NCI-H146 treated with DMSO at 0.1 percent for 48 hours (cell line): ENCODE results near the gene PKNOX2.

Source experiments
- DNase-seq: peaks from one replicate; lab custom pipeline; 2025; ENCODE audit not compliant: unreplicated experiment; lab: John Stamatoyannopoulos, UW

The PKNOX2 gene

DNA sequence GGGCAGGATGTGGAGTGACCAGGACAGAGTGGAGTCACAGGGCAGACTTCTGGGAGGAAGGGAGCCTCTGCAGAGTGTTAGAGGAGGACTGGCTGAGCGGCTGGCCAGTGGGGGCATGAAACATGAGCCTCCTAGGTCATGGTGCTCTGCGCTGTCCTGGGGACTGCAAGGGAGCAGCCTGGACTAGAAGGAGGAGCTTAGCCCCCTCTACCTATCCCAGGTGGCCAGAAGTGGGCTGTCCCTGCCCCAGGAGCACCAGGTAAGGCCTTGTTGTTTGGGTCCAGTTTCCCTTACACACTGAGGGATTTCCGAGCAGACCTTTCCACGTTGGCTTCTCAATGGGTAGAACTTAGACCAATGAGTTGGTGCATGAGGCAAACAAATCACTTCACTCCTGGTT, 7.4 kb downstream of the PKNOX2 start:
- DNase-seq = no peak

DNA sequence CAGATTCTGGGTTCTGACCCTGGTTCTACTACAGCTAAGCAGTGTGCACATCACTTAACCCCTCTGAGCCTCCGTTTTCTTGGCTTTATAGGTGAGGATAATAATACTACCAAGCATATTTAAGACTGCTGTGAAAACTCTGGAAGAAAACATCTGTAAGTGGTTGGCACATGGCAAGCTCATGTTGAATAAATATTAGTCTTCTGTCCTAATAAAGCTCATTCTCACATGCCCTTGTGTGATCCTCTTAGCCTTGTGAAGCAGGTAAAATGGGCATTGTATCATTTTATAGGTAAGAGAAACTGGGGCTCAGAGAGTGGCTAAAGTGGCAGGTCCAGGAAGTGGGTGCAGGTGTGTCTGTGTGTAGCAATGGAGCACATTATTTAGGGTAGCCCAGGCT, 8.5 kb downstream of the PKNOX2 start:
- DNase-seq = no peak

DNA sequence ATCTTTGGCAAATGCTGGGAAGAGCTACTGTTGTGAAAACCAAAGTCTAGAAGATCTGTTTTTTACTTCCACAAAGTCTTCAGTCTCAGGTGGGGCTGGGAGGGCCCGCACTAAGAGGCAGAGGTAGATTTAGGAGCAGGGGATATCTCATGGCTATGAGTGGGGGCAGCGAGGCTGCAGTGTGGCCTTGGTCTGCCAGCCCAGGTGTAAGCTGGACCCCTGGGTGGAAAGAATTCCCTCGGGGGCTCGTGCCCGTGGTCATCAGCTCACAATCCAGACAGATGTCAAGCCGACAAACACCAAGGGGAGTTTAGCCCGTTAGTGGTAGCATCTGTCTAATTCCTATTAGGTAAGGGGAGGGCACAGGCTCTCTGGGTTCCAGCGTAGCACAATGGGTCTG, 9.0 kb downstream of the PKNOX2 start:
- DNase-seq = no peak

DNA sequence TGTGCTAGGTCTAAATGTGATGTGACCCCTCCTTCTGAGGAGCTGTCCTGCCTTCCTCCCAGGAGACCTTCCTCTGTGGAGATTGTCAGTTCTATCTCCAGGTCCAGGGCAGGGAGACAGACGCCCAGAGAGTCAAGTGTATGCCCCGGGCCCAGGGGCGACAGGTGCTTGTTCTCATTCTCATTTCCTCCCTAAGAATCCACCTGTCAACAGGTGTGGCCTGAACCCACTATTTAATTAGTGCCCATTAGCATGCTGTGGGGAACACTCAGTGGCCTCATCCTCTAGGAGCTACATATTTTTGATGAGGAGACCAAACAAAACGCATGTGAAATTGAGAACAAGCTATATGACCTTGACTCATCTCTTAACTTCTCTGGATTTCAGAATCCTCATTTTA, 9.5 kb downstream of the PKNOX2 start:
- no peak for DNase-seq

DNA sequence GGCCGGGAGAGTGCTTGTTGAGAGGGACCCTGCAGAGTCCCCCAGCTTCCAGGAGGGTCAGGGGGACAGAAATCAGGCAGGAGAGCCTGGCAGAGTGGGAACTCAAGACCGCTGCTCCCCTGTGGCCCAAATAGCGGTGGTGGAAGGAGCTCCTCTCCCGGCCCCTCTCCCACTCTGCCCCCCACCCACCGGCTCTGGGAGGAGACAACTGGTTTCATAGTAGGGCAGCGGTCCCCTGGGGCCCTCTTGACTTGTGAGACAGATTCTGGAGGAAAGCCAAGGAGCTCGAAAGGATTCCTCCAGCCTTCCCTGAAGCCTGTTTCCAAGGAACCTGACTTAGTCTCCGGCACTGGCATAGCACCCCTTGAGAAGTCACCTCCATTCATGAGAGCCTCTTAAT, 10.1 kb downstream of the PKNOX2 start:
- no peak for DNase-seq

DNA sequence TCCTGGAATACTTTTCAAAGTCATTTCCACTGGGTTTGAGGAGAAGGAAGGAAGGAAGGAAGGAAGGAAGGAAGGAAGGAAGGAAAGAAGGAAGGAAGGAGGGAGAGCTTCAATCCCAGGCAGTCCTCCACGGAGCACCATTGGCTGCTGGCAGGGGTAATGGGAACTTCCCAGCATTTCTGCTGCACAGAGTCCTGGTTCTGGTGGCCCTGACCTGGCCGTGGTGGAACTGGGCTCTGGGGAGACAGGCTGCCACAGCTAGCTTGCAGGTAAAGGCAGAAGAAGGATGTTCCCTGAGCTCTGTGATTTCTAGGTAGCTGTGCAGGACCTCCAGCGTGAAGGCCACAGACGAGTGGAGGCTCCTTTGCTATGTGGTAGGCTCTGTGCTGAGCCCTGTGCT, 10.6 kb downstream of the PKNOX2 start:
- DNase-seq = no peak

DNA sequence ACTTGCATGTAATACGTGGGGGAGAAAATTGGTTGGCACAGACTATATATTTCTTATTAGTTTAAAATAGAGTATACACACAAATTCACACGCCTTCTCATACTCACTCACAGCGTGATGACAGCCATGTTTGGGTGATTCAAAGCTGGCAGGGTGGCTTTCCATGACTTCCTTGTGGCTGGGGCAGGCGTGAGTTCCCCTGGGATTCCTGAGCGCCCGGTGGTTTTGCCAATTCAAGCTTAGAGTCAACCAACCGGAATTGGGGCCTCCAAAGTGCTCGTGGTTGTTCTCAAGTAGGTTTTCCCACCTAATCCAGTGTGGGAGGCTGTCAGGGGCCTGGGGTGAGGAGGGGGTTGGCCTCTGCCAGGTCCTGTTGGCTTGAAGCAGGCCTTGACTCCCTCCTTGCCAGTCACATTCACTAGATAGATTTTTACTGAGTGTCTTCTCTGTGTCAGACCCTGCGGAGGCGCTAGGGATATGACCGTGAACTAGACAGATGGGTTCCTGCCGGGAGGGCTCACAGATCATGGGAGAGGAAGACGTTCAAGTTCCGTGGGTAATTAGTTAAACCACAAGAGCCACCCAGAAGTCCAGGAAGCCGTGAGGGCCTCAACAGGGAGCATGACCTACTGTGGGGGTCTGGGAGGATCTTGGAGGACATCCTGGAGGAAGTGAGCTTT, 11.5 kb downstream of the PKNOX2 start:
- no peak for DNase-seq

DNA sequence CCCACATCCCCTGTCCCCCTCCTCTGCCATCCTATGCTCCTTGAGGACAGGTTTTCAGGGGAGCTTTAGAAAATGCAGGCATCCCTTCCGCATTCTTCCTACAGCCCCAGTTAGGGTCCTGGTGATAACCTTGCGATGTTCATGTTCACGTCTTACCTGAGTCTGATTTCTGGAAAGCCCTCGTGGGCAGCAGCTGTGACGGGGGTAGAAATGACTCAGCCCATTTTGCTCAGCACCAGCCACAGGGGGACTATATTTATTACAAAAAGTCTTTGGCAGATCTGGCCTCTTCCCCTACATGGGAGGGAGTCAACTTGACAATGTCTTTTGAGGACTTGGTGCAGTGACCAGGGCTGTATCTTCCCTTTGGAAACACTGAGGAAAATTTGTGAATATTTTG, 12.3 kb downstream of the PKNOX2 start:
- no peak for DNase-seq

DNA sequence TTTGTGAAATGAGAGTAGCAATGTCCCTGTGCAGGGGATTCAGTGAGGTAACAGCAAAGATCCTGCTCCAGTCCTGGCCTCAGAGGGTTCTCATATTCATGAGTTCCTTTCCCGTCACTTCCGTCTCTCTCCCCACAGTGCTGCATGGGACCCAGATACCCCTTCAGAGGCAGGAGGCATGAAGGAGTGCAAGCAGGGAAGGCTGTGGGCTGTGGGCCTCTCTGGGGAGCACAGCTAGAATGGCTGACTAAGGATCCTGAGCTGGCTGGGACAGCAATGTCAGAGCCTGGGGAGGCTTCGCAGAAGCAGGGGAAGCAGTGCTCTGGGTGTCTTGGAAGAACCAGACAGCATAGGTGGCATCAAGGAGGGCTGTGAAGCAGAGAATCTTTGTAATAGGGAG, 13.0 kb downstream of the PKNOX2 start:
- DNase-seq = no peak

DNA sequence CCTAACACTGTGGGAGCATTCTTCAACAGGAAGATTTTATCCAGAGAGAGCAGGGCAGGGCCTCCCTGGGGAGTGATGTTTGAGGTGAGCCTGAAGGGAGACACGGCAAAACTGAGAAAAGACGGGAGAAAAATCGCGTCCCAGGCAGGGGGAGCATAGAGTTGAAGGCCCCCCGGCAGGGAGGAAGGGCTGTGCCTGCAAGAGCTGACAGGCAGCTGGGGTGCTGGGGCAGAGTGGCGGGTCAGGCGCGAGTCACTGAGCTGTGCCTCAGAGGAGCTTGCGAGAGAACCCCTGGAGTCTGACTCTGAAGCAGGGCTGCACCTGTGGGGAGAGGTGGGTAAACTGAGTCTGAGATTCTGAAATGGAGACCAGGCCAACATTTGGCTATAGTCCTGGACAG, 14.8 kb downstream of the PKNOX2 start:
- no peak for DNase-seq

DNA sequence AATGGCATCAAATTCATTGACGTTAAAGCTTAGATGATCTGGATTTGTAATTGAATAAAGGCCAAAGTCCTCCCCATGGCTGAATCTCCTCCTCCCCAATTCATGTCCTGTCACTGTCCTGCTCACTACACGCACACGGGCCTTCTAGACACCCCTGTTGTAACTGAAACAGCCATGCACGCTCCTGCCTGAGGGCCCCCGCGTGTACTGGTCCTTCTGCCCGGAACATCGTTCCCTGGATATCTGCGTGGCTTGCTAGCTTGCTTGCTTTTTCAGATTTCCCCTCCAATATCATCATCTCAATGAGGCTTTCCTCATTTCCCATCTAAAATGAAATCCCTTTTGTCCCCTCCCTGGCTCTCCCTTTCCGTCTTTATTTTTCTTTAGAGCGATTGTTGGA, 15.3 kb downstream of the PKNOX2 start:
- DNase-seq = no peak

DNA sequence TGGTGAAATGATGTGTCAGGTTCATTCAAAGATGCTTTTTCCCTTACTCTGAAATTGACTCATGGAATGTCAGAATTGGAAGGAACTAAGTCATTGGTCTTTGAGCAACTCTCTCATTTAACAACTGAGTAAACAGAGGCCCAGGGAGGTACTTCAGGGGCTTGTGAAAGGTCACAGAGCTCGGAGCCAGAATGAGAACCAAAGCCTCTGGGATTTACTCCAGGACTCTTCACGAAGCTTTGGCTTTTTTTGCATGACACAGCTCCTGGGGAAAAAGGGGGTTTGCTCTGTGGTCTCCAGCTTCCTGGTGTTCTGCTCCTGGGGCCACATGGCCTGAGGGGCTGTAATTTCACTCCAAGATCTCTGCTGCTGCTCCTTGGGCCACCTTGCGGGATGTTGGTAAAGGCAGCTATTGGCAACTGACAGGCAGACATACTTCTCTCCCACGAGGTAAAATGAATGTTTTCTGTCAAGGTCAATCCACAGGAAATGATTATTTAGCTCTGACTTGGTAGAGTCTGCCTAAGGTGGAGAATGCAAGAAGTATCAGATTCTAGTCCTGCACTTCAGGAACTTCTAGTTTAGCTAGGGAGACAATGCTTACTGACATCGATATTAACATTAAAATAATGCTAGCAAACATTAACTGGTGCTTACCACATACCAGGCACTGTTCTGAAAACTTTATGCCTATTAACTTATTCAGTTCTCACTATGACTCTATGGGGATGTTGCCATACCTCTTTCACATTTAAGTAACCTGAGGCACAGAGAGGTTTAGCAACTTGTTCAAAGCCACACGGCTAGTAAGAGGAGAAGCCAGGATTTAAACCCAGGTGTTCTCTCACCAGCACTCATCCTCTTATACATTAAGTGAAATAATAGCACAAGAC, 16.1 kb downstream of the PKNOX2 start:
- DNase-seq = no peak

DNA sequence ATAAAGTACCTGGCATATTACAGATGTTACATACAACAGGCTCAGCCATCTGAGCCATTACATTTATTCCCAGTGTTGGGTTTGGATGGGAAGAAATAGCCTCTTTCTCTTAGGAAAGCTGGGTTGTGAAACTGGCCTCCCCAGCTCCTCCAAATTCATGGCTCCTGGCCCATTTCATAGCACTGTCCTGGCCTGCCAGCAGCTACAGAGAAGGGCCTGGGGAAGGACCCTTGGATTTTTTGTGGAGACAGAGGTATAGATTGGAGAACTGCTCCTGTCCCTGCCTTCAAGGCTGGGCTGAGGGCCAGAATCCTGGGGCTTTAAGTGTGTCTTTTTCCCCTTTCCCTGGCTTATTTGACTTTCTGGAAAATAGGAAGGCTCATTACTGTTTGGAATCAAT, 18.0 kb downstream of the PKNOX2 start:
- DNase-seq = no peak

DNA sequence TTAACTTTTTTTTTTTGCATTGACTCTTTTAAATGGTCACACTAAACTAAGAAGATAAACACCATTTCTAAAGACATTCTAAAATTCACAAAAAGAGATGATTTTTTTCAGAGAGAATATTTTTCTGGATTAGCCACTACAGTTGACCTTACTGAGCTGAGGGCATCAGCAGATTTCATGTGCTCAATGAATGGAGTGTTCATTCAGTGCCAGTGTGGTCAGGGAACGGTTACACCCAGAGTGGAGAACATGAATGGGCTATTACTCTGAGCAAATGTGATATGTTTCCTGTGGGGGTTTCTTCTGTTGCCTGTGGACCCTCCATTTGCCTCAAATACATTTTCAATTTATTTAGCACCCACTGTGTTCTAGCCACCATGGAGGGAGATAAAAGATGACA, 19.1 kb downstream of the PKNOX2 start:
- no peak for DNase-seq

DNA sequence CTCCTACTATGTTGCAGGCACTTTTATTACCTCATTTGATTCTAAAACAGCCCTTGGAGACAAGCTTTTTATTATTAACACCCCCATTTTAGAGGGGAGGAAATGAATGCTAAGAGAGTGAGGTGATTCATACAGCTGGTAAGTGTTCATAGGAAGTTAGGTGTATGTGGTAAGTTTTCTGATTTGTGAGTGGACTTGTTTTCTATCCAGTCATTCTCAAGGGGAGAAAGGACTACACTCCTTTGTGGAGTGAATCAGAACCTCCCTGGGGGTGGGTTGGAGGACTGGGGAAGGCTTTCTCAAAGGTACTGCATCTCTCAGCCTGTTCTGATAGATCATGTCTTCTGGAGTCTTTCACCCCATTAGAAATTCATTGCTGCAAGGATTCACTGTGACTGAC, 23.5 kb downstream of the PKNOX2 start:
- DNase-seq = no peak

DNA sequence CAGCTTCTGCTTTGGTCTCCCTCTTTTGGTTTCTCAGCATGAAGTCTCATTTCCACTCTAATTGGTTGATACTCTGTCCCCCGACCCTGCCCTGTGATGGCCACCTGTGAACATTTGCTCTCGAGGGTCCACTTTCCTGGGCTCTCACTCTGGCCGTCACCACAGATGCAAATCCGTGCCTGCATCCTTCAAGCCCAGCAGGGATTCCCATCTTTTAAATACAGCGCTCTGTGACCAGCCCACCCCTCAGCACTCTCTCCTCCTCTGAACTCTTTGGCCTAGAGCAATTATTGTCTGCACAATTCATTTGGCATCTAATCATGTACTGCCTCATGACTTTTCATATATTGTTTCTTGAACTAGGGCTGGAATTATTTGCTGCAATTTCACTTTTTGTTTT, 26.0 kb downstream of the PKNOX2 start:
- no peak for DNase-seq

DNA sequence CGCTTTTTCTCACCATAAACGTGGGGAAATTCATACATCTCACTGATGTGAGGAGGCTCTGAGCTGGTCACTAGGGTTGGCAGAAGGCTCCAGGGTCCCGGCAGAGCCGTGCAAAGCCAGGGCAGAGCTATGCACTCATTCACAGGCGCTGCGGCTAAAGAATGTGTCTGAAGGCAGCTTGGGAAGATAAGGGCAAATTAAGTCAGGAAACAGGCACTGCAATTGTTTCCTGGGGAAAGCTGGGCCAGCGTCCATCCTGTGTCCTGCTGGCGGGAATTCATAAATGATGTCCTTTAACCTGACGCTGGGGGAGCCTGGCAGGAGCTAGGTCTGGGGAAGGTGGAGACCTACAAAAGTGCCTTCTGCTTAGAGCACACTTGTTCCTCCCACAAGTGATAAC, 27.6 kb downstream of the PKNOX2 start:
- no peak for DNase-seq

DNA sequence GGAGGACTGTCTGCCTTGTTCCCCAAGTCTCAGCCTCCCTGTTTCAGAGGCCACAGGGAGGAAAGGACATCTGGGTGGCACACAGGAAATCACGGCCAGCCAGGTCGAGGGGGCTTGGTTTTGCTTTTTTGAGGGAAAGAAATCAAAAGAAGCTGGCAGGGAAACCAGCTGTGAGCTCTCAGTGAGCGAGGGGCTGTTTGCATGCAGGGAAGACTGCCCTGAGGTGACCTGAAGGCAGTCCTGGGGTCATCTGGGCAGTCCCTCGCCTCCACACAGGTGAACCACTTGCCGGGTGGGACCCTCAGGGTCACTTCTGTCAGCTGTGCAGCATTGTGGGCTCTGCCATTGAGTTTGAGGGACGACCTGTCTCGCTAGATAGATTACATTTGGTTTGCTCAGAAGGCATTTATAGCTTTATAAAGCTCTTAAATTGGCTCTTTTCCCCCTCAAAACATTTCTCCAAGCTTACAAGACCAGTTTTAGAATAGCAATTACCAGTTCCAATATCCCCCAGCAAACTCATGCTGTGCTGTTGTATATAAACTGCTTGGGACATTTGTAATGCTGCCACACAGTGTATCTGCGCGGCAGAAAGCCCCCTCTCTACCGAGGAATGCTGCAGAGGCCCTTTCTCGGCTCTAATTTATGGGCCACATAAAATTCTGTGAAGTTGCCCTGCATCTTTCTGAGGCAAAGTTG, 28.3 kb downstream of the PKNOX2 start:
- no peak for DNase-seq

DNA sequence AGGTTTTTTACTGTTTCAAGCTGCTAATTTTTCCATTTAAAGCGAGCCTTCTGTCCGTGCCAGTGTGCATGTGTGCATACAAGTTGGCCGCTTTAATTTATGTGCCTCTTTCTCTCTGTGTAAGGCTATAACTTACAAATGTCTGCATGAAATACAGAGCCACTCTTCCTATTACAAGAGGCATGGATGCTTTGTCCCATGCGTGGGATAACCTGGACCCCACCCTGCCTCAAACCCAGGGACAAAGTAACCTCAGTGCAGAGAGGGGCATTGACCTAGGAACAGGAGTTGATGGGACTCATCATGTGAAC, 28.8 kb downstream of the PKNOX2 start:
- DNase-seq = no peak

DNA sequence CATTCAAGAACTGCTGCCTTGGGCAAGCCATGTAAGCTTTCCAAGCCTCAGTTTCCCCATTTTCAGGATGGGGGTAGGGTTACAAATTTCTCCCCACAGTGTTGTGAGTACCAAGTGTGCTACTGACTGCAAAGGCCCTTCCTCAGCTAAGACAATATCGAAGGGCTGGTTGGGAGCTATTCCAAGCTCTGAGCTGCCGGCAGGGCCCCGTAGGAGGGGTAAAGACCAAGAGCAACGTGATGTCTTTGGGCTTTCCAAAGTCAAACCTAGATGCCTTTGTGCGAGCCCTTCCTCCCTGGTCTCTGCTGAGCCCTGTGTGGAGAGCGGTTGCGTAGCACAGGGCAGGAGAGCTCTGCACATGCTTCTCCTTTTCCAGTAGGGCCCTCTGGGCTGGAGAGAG, 29.3 kb downstream of the PKNOX2 start:
- DNase-seq = no peak

DNA sequence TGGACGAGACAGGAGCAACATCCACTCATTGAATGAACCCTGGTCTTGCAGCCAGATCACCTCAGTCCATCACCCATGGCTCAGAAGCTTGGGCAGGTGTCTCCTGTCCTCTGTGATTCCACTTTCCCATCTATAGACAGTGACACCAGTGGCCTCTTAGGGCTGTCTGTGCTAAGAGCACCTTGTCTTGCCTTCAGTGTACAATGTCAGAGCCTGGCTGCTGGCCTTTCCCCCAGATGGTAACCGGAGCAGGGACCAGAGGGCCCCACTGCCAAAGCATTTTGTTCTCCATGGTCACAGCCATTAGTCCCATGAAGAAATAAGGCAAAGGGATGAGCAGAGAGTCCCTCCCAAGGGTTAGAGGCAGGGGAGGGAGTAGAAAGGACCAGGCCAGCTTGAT, 35.4 kb downstream of the PKNOX2 start:
- DNase-seq = no peak

DNA sequence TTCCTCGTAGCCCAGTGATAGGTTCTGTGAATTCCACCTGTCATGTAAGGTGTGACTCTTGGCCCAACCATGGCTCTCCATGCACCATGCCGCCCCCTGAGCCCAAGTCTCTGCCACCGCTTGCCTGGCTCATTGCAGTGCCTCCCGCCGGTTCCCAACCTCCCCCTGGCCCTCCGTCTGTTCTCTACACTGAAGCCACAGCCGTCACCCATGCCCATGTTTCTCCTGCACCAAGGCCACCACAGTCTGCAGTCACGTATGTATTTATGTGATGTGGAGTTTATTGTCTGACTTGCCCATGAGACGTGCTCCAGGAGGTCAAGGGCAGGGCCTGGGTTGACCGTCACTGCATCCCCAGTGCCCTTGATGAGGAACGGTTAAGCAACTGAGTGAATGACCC, 35.9 kb downstream of the PKNOX2 start:
- DNase-seq = no peak
